SK-N-SH (cell line): ENCODE results near the gene KCTD15. TPM values are rescaled to one million over a fixed set of nuclear protein-coding genes. Genes with fewer than 3 reads are reported as not detected.

Experiments used
- CTCF ChIA-PET: fragments of 300-600, 350-600 bp; formaldehyde crosslinking; extraction: SDS; loops from one replicate; lab custom pipeline; 2021; lab: Yijun Ruan, JAX
- POLR2A ChIA-PET: fragments of 350-600 bp; sonication (Branson Sonifier 250); formaldehyde crosslinking; extraction: SDS; loops from one replicate; lab custom pipeline; 2020; ENCODE audit warnings: antibody characterized with exemption, inconsistent platforms; lab: Yijun Ruan, JAX
- DNase-seq: peaks from one replicate; pipeline ENCODE4 v3.0.0; 2012
- H2AFZ ChIP-seq: fragments of 200-600 bp; sonication (generic); 2 replicates; pipeline ENCODE4 v1.8.1; 2016; ENCODE audit warnings: antibody characterized with exemption, mild to moderate bottlenecking, low read depth
- H3F3A ChIP-seq: fragments of 200-600 bp; sonication (generic); replicated peaks from 2 replicates; pipeline ENCODE3; 2016; ENCODE audit warnings: antibody characterized with exemption, mild to moderate bottlenecking; ENCODE audit not compliant: insufficient read depth
- H3K27ac ChIP-seq, 2 experiments: fragments of 200-500 bp in 1 of 2; fragments of 200-600 bp in 1 of 2; sonication (Bioruptor generic) in 1 of 2; sonication (generic), shearing (Covaris generic) in 1 of 2; 2 replicates each; pipeline versions ENCODE4 v1.5.1 to v1.6.1; 2014 to 2016; ENCODE audit warnings: low read depth in 2 of 2, inconsistent platforms in 1 of 2, low read length in 1 of 2, mild to moderate bottlenecking in 1 of 2, mixed read lengths in 1 of 2
- H3K27me3 ChIP-seq: fragments of 200-600 bp; sonication (generic), shearing (Covaris generic); 2 replicates; pipeline ENCODE4 v1.6.1; 2016; ENCODE audit warnings: mixed run types; ENCODE audit not compliant: insufficient read depth
- H3K36me3 ChIP-seq, 2 experiments: fragments of 200-500 bp in 1 of 2; fragments of 200-600 bp in 1 of 2; sonication (Bioruptor generic) in 1 of 2; sonication (generic) in 1 of 2; replicated peaks in 1 of 2; 2 replicates each; pipeline versions ENCODE3 to v1.5.1; 2014 to 2016; ENCODE audit warnings: low read length in 1 of 2, mild to moderate bottlenecking in 1 of 2; ENCODE audit not compliant: insufficient read depth in 2 of 2, control insufficient read depth in 1 of 2
- H3K4me1 ChIP-seq, 2 experiments: fragments of 200-500 bp in 1 of 2; fragments of 200-600 bp in 1 of 2; sonication (Bioruptor generic) in 1 of 2; sonication (generic), shearing (Covaris generic) in 1 of 2; 2 replicates each; pipeline versions ENCODE4 v1.5.1 to v1.6.1; 2014 to 2016; ENCODE audit warnings: low read depth in 1 of 2, low read length in 1 of 2, mixed run types in 1 of 2; ENCODE audit not compliant: insufficient read depth in 2 of 2, control insufficient read depth in 1 of 2
- H3K4me2 ChIP-seq: fragments of 200-600 bp; sonication (generic), shearing (Covaris generic); 2 replicates; pipeline ENCODE4 v1.6.1; 2017; ENCODE audit warnings: mixed run types
- H3K4me3 ChIP-seq, 2 experiments: fragments of 200-500 bp in 1 of 2; fragments of 200-600 bp in 1 of 2; sonication (Bioruptor generic) in 1 of 2; sonication (generic), shearing (Covaris generic) in 1 of 2; 2 replicates each; pipeline versions ENCODE4 v1.5.1 to v1.8.1; 2014 to 2016; ENCODE audit warnings: low read depth in 2 of 2, inconsistent platforms in 1 of 2, low read length in 1 of 2, mild to moderate bottlenecking in 1 of 2, mixed read lengths in 1 of 2, moderate library complexity in 1 of 2
- H3K79me2 ChIP-seq: fragments of 200-600 bp; sonication (generic); 2 replicates; pipeline ENCODE4 v1.8.1; 2017; ENCODE audit warnings: mild to moderate bottlenecking; ENCODE audit not compliant: insufficient read depth
- H3K9ac ChIP-seq: fragments of 200-600 bp; sonication (generic); 2 replicates; pipeline ENCODE4 v1.6.1; 2017; ENCODE audit warnings: mixed run types
- H3K9me2 ChIP-seq: fragments of 200-600 bp; sonication (generic); 2 replicates; pipeline ENCODE4 v1.6.1; 2017; ENCODE audit warnings: mixed run types
- H3K9me3 ChIP-seq: fragments of 200-600 bp; sonication (generic); 2 replicates; pipeline ENCODE4 v1.6.1; 2017; ENCODE audit warnings: mixed run types, mild to moderate bottlenecking, moderate library complexity
- H4K20me1 ChIP-seq: fragments of 200-600 bp; sonication (generic); 2 replicates; pipeline ENCODE4 v1.6.1; 2017; ENCODE audit warnings: mild to moderate bottlenecking, mixed run types; ENCODE audit not compliant: insufficient read depth
- EP300 ChIP-seq, 2 experiments: IDR thresholded peaks; 2 replicates each; pipeline versions ENCODE4 v1.4.0 to v1.6.1; 2012; ENCODE audit warnings: borderline replicate concordance in 1 of 2, low read depth in 1 of 2, low read length in 1 of 2
- EZH2phosphoT487 ChIP-seq: fragments of 200-600 bp; sonication (generic); IDR thresholded peaks from 2 replicates; pipeline ENCODE4 v1.6.1; 2017; ENCODE audit warnings: low read depth, mixed run types, mild to moderate bottlenecking, antibody characterized with exemption, moderate library complexity, borderline replicate concordance
- FOSL2 ChIP-seq: IDR thresholded peaks from 2 replicates; pipeline ENCODE4 v1.4.0; 2012; ENCODE audit warnings: low read depth, mild to moderate bottlenecking, moderate library complexity, borderline replicate concordance
- GABPA ChIP-seq: IDR thresholded peaks from 2 replicates; pipeline ENCODE4 v1.4.0; 2012; ENCODE audit warnings: low read depth, mild to moderate bottlenecking
- GATA2 ChIP-seq: sonication (generic); formaldehyde crosslinking; IDR thresholded peaks from 2 replicates; pipeline ENCODE4 v1.5.0; 2020; ENCODE audit warnings: mild to moderate bottlenecking, missing genetic modification reagents
- JUND ChIP-seq: IDR thresholded peaks from 2 replicates; pipeline ENCODE4 v1.4.0; 2012
- NFIC ChIP-seq: IDR thresholded peaks from 2 replicates; pipeline ENCODE4 v1.4.0; 2012; ENCODE audit warnings: borderline replicate concordance
- NRF1 ChIP-seq: IDR thresholded peaks from 2 replicates; pipeline ENCODE4 v1.6.1; 2012; ENCODE audit warnings: low read depth, mild to moderate bottlenecking, low read length
- RAD21 ChIP-seq: IDR thresholded peaks from 2 replicates; pipeline ENCODE4 v1.6.1; 2012; ENCODE audit warnings: mild to moderate bottlenecking, low read length
- RCOR1 ChIP-seq: fragments of 150-350 bp; IDR thresholded peaks from 2 replicates; pipeline ENCODE4 v1.6.1; 2017; ENCODE audit warnings: antibody characterized with exemption, low read length
- RFX5 ChIP-seq: IDR thresholded peaks from 2 replicates; pipeline ENCODE4 v1.6.1; 2012; ENCODE audit warnings: mild to moderate bottlenecking, improper control_type of control experiment, low read length
- SMC3 ChIP-seq: IDR thresholded peaks from 2 replicates; pipeline ENCODE4 v1.6.1; 2012; ENCODE audit warnings: low read depth, low read length, improper control_type of control experiment
- TAF1 ChIP-seq: IDR thresholded peaks from 2 replicates; pipeline ENCODE4 v1.6.1; 2012; ENCODE audit warnings: low read depth, mild to moderate bottlenecking, low read length, moderate library complexity, borderline replicate concordance
- TEAD4 ChIP-seq: IDR thresholded peaks from 2 replicates; pipeline ENCODE4 v1.4.0; 2012; ENCODE audit warnings: mild to moderate bottlenecking, borderline replicate concordance; ENCODE audit not compliant: insufficient read depth
- WGBS: methylation state at CpG from one replicate; pipeline ENCODE4 v1.1.6; 2017; ENCODE audit warnings: low lambda C conversion rate; 5-methylcytosine and 5-hydroxymethylcytosine counted together
- polyA plus RNA-seq, 3 experiments: library from polyadenylated mRNA; depleted of rRNA; stranded (reverse); fragments of >200 nt; gene quantifications; 2 replicates each; pipeline ENCODE4 v1.2.3, GENCODE V29; 2012
- TF ChIP-seq, protein P1 (sequence below): IDR thresholded peaks from 2 replicates; pipeline ENCODE4 v1.4.0; 2012; ENCODE audit warnings: low read depth, borderline replicate concordance
- TF ChIP-seq, protein P2 (sequence below): fragments of 150-350 bp; IDR thresholded peaks from 2 replicates; pipeline ENCODE4 v1.6.1; 2016; ENCODE audit warnings: mild to moderate bottlenecking, low read depth, low read length
- TF ChIP-seq, protein P3 (sequence below): fragments of 150-350 bp; IDR thresholded peaks from 2 replicates; pipeline ENCODE4 v1.6.1; 2017; ENCODE audit warnings: antibody characterized with exemption, low read length, low read depth, borderline replicate concordance

The KCTD15 gene
- polyA plus RNA-seq, 1 of the 3 experiments (the other 2 are of a cell fraction): 15.5 TPM

DNA sequence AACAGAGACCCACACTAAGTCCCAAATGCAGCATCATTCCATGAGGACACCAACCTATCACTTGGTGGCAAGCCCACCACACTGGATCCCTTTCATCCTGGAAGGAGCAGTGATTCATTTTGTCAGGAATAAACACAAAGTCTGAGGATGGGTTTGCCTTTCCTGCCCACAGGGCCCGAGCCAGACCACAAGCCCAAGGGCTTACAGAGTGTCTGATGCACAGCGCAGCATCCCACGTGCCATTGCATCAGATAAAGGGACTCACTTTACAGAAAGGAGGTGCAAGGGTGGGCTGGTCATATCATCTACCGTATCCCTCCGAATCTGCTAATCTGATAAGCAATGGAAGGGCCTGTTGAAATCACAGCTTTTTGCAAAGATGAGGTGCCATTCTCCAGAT, 12.2 kb upstream of the KCTD15 start:
- no peaks in the 10 kb centered on the region for H3K4me1 ChIP-seq
- H3K9ac ChIP-seq: no peak overlapping the region
- H3K36me3 ChIP-seq: no peaks in the 10 kb centered on the region
- no peaks in the 10 kb centered on the region for H3K9me2 ChIP-seq
- no peaks in the 10 kb centered on the region for H3K9me3 ChIP-seq
- POLR2A ChIA-PET: interaction anchor here (1.7 kb wide), 1 partner anchor 10 kb away, joined by 3 read pairs; no protein-coding TSS in a partner anchor
- no peaks in the 10 kb centered on the region for H4K20me1 ChIP-seq
- no peak overlapping the region for H3K4me2 ChIP-seq
- H3F3A ChIP-seq: no peaks in the 10 kb centered on the region
- H2AFZ ChIP-seq: no peak overlapping the region
- no peaks in the 10 kb centered on the region for H3K79me2 ChIP-seq
- H3K4me3 ChIP-seq: no peak overlapping the region
- DNase-seq: no peak
- no peak overlapping the region for H3K27ac ChIP-seq
- no peak for TF ChIP-seq GATA2 (CRISPR knock-in tag)
- TF ChIP-seq RAD21: no peak
- TF ChIP-seq NRF1: no peak
- no peak for TF ChIP-seq TAF1
- no peak for TF ChIP-seq EP300 (IDR thresholded peaks at IDR 0.05; ENCODE audit: borderline replicate concordance in 1 of 2, low read depth in 1 of 2, low read length in 1 of 2)
- no peak for TF ChIP-seq FOSL2
- TF ChIP-seq TEAD4: no peak
- TF ChIP-seq, protein P1, sequence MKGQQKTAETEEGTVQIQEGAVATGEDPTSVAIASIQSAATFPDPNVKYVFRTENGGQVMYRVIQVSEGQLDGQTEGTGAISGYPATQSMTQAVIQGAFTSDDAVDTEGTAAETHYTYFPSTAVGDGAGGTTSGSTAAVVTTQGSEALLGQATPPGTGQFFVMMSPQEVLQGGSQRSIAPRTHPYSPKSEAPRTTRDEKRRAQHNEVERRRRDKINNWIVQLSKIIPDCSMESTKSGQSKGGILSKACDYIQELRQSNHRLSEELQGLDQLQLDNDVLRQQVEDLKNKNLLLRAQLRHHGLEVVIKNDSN: no peak
- no peak for TF ChIP-seq NFIC
- no peak for TF ChIP-seq JUND
- TF ChIP-seq, protein P2, sequence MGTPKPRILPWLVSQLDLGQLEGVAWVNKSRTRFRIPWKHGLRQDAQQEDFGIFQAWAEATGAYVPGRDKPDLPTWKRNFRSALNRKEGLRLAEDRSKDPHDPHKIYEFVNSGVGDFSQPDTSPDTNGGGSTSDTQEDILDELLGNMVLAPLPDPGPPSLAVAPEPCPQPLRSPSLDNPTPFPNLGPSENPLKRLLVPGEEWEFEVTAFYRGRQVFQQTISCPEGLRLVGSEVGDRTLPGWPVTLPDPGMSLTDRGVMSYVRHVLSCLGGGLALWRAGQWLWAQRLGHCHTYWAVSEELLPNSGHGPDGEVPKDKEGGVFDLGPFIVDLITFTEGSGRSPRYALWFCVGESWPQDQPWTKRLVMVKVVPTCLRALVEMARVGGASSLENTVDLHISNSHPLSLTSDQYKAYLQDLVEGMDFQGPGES: no peak
- CTCF ChIA-PET: interaction anchor here (1.1 to 5.3 kb wide), 8 partner anchors 10 to 361 kb away, joined by 4 to 50 read pairs (median 10); no protein-coding TSS in a partner anchor
- WGBS: 24% methylated on average over 5 of the region's 5 CpGs
- no peaks in the 10 kb centered on the region for H3K27me3 ChIP-seq

DNA sequence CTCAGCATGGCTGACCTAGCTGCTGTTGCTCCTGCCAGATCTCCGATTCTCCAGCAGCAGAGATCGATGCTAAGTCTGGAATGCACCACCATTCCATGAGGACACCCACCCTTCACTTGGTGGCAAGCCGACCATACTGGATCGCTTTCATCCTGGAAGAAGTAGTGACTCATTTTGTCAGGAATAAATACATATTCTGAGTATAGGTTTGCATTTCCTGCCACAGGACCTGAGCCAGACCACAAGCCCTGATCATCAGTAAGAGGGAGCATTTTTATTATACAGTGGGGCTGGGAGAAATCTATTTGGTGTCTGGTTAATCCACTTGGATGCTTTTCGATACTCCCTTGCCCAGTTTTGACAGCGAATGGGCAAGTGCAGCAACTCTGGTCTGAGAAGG, 10.9 kb upstream of the KCTD15 start:
- CTCF ChIA-PET: interaction anchor here (1.7 to 5.3 kb wide), 4 partner anchors 8 to 310 kb away, joined by 10 to 50 read pairs (median 29); no protein-coding TSS in a partner anchor
- H3K27ac ChIP-seq: no peak overlapping the region
- H3K4me2 ChIP-seq: no peak overlapping the region
- no peak for TF ChIP-seq RCOR1
- TF ChIP-seq NFIC: no peak
- TF ChIP-seq EZH2phosphoT487: no peak
- TF ChIP-seq EP300 (IDR thresholded peaks at IDR 0.05; ENCODE audit: borderline replicate concordance in 1 of 2, low read depth in 1 of 2, low read length in 1 of 2): no peak
- TF ChIP-seq TAF1: no peak
- TF ChIP-seq, protein P2: no peak
- no peak for TF ChIP-seq GABPA
- TF ChIP-seq SMC3: no peak
- no peak for TF ChIP-seq NRF1
- no peak for TF ChIP-seq RFX5
- TF ChIP-seq, protein P3, sequence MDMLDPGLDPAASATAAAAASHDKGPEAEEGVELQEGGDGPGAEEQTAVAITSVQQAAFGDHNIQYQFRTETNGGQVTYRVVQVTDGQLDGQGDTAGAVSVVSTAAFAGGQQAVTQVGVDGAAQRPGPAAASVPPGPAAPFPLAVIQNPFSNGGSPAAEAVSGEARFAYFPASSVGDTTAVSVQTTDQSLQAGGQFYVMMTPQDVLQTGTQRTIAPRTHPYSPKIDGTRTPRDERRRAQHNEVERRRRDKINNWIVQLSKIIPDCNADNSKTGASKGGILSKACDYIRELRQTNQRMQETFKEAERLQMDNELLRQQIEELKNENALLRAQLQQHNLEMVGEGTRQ: no peak
- TF ChIP-seq, all 33 proteins: peak for 0
- Histone ChIP-seq H3K9ac (no peak overlapping the region), H3K36me3 (no peaks in the 10 kb centered on the region), H3K27me3 (no peaks in the 10 kb centered on the region), H2AFZ (no peak overlapping the region), H3K4me3 (no peak overlapping the region), H3F3A (no peaks in the 10 kb centered on the region), H3K9me2 (no peaks in the 10 kb centered on the region), H4K20me1 (no peaks in the 10 kb centered on the region), H3K4me1 (no peaks in the 10 kb centered on the region), H3K79me2 (no peaks in the 10 kb centered on the region), H3K9me3 (no peaks in the 10 kb centered on the region)
- WGBS: 47% methylated on average over 6 of the region's 6 CpGs
- POLR2A ChIA-PET: interaction anchor here (1.7 kb wide), 1 partner anchor 9 kb away, joined by 3 read pairs; no protein-coding TSS in a partner anchor
- no peak for DNase-seq
